HG02763 (cell line): ENCODE results near the gene GLT8D1.
A peak's percentile ranks its signal among the peaks of the same experiment; 100 is the strongest.

Experiments used
- ATAC-seq: cut with Tn5 transposase; IDR thresholded peaks from one replicate; pipeline ENCODE4 v1.9.1; 2021; ENCODE audit warnings: mild to moderate bottlenecking, moderate library complexity; ENCODE audit not compliant: unreplicated experiment

Gene GLT8D1

DNA sequence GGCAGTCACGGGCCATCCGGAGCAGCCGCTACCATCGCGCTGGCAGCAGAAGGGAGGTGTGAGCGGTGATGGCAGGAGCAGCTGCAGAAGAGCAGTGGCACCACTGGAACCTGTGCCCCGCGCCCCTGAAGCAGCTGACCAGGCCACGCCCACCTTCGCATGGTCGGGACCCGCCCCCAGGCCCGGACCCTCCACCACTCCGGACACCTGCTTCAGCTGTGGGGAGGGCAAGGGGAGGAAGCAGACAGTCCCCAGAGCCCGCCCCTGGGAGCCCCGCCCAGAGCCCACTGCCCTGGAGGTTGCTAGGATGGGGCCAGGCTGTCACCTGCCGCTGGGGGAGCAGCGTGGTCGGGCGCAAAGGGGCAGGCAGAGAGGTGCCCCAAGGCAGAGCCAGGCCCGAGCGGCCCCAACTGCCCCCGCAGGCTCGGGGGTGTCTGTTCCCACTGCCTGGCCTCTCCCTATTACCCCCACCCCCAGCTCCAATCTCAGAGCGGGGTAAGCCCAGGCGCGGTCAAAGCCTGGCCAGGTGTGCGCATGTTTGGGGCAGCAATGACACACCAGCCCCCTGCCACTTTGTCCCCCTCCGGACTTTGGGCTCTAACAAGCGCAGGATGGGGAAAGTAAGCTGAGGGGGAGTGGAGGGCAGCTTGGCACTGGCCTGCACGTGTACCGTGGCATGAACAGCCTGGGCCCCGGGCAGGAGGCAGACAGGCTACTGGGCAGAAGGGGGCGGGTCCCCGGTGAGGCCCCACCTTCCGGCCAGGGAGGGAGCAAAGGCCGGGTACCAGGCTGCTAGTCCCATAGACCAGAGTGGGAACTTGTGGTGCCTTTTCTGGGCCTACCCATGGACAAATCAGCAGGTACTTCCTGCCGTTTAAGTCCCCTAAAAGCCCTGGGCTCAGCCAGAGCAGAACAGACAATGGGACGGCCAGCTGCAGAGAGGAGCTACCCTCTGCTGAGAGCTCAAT, 9.0 kb upstream of the GLT8D1 start:
- ATAC-seq: no peak

DNA sequence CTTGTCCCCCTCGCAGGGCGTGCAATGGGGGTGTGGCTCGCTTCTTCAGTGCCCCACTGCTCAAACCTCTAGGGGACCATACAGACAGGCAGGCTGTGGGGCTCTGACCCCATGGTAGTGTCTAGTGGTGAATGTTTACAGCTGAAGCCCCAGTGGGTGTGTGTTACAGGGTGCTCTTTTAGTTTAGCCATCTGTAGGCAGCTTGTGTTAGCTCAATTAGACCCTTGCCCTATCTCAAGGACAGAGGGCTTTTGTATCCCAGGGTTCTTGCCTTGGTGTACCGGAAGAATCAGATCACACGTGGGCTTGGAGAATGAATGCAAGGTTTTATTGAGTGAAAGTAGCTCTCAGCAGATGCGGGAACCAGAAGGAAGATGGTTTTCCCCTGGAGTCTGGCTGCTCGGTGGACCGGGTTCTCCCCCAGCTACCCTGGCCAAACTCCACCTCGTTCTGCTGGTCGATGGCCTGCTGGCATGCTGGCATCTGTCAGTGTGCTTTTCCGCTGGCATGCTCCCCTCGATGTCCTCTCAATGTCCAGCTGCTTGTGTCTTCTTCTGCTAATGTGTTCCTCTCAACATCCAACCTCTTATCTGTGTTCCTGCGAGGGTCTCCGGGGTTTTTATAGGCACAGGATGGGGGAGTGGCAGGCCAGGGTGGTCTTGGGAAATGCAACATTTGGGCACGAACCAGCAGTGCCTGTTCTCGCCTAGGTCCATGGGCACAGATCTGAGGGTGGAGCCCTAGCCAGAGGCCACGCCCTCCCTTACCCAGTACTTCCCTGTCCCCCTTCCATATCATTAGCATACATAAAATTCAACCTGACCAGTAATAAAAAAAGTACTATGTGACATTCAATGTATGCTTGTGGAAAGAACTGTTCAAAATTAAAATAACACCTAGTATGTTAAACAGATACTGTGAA, 7.0 kb upstream of the GLT8D1 start:
- ATAC-seq: no peak

DNA sequence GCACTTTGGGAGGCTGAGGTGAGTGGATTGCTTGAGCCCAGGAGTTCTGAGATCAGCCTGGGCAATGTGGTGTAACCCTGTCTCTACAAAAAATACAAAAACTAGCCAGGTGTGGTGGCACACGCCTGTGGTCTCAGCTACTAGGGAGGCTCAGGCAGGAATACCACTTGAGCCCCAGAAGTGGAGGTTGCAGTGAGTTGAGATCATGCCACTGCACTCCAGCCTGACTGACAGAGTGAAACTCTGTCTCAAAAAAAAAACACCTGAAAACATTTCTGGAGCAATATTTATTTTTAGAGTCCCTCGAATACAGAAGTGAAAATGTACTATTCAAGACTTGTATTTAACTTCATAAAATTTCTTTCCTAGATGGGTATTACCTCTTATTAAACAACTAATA, 4.9 kb upstream of the GLT8D1 start:
- ATAC-seq: no peak

DNA sequence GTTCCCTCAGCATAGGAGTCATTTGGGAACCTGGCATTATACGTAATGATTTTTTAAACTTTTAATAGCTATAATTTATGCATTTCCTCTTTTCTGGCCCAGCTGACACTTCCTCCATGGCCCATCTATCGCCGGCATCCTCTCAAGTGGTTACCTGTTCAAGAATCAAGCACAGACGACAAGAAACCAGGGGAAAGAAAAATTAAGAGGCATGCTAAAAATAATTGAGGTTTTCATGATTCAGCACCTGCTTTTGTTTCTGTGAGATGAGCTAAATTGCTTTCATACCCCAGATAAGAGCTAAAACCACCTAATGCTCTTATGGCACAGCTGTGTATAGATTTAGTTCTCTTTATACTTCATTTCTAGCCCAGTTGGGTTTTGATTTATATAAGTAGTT, 2.0 kb upstream of the GLT8D1 start:
- ATAC-seq: no peak

DNA sequence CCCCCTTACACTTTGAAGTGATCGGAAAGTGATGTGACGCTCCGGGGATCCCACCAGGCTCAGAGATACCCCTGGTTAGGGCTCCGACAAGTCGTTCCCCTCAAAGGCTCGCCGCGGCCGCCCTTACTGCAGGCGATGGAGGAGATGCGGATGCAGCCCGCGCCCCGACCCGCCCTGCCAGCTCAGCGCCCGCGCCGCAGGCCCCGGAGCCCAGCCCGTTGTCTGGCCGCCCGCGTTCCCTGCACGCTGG, 228 bp downstream of the GLT8D1 start:
- ATAC-seq: no peak

DNA sequence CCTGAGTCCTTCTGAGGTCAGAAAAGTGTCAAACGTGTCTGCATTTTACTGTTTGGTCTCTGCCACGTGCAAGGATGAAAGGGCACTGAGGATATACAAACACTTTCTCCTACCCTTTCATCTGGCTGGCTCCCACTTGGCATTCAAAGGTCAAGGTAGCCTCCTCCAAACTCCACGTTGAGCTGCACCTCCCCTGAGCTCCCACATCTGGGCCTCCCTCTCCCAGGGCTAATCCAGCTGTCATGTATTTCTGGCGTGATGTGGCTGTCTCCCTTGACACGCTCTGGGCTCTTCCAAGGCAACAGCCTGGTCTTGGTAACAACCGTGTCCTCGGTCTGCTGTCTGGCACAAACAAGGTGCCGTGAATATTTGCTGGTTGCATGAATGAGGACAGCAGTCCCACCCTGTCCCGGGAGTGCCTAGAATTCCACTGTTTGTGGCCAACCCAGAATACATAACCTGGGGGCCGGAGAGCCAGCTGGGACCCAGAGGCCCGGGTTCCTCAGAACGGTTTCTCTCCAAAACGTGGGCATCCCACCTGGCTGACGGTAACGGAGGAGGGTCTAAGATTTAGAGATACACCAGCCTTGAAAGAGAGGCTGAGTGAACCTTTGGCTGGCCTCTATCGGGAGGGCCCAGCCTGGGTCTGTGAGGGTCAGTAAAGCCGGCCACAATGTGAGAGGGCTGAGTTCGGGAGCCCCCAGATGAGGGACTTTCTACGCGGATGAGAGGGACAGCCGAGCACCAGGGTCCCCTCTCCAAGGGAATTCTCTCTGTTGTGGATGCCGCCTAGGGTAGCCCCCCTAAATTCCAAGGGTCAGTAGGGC, 767 bp downstream of the GLT8D1 start:
- no peak for ATAC-seq

DNA sequence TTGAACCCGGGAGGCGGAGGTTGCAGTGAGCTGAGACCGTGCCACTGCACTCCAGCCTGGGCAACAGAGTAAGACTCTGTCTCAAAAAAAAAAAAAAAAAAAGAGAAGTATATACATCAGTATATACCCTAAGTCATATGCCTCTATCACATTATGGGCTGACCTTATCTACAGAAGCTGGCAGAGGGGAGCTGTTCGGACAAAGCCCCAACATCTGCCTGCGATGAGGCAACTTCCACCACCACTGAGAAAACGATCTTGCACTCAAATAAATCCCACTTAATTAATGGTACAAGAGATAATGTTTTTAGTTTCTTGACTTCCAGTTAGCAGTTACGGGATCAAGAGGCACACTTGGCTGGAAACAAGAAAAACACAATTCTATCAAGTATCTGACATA, 2.2 kb downstream of the GLT8D1 start:
- no peak for ATAC-seq

DNA sequence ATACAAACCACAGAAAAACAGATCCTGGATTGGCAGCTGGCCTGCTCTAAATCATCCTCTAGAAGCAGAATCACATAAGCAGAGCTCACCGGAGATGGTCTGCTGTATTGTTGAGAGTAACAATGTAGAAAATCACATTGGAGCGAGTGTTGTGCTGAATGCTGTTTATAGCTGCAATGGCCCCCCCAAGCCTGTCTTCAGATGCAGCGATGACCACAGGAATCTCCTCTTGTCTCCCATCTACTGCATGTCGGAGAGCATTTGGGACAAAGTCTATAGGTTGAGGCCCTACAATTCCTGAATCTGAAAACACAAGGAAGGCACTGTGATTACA, 8.0 kb downstream of the GLT8D1 start:
- no peak for ATAC-seq

DNA sequence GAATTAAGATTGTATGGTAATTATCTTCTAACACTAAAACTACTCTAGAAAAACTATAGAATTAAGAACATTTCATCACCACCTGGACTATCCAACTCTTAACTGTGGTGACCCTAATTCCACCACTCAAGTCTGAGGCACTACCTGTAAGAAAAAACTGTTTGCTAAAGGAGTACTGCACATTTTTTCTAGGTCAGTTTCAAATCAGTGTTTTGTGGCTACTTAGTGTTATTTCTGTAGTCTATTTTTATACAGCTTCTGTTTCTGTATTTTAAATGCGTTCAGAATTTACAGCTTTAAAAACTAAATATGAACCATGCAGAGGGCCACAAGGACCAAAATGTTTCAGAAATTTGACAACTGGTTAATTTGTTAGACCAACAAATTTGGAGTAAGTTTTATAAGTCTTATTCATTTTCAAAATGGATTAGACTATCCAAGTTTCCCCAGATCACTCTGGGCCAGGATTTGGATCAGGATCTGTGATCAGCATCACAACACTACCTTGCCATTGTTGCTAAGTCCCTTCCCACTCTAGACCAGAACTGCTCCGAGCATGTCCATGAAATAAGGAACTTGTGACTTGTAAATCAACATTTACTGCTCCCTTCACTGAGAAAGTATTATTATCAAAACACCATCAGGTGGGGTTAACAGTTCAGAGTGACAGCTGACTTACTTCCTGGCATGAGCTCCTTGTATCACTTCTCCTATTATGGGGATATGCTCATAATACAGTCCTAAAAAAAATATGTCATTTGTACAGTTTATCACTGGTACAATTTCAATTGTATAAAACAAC, 8.6 kb downstream of the GLT8D1 start:
- no peak for ATAC-seq

DNA sequence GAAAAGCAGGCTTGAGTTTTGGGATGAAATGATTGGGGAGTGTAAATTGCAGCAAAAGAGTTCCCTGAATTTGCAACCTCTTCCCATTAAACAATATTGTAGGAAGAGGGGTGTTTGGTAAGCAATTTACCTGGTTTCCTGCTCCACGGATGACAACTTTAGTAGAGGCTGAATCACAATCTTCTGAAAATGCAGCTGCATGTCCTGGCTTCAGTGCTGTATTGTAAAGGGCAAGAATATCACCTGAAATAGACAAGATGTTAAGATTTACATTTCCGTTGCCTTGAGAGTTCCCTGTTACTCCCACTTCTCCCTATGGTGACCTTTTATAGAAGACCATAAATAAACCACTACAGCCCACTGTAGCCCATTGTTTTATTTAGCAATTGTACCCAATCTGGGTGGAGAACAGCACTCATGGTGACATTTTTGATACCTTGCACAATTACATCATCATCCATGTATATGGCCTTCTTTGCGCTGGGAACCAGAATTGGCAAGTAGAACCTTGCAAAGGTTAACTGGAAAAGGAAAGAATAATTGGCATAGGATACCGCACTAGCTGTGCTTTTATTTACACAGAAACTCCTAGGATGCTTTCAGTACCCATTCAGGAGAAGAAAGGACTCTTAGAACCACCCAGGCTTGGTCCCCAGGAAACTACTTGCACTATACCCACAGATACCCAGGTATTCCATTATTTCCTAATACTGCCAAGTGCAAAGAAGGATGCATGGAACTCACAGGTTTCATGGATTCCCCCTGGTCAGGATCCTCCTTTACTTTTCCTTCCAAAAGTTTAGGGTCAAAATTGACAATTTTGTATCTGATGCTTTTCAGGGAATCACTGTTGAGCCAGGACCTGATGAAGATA, 9.6 kb downstream of the GLT8D1 start:
- no peak for ATAC-seq

DNA sequence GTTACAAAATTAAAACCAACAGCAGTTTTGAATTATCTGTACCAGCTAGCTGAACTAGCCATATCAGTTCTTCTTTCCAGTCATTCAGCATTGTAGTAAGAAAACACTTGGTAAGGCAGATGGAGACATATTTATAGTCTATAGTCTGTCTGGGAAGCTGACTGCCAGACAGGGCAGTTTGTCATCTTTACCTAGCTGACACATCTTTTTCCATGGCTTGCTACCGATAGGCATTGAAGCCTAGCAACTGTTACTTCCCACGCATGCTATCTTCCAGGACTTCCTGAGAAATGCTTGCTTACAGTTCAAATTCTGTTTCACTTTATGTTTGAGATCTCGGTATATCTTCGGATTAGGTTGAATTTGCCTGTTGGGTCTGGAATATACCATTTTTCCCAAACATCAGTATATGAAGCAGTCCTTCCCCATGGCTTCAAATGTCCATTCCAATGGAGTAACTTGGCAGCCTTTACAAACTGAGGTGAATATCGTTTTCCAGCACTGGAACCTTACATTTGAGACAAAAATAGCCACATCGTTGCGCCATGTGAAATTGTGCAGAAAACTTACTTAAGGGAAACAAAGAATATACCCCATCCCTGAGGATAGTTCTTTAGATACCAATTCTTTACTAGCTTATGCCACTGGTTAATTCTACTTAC, 10.9 kb downstream of the GLT8D1 start:
- no peak for ATAC-seq

DNA sequence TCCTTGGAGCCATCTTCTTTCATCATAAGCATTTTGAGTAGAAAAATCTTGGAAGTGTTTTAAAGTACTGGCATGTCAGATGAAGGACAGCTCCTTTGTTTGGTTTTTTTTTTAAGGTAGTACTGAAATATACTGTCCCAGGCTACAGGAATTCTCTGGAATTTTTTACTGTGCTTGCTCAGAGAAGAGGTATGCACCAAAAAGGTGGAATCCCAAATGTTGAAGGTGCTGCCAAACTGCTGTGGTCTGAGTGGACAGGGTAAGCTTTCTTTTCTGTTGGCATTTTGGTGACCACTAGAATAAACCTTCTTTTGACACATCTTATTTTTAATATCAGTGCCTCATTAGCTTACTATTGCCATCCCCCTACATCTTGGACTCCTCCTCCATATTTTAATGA, 12.5 kb downstream of the GLT8D1 start:
- ATAC-seq: no peak

DNA sequence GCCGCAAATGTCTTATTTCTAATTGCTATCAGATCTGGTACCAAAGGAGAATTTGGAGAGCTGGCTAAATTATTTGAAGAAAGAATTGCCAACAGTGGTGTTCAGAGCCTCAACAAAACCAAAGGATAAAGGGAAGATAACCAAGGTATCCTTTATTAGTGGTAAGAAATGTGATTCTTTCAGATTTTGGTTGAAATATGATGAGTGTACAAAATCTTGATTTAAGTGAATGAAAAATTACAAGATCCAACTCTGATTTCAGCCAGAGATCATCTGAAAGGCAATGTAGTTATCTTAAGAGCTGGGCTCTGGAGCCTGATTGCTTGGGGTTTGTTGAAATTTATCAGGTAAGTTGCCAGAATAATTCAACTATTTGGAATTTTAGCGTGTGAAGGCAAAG, 15.0 kb downstream of the GLT8D1 start:
- no peak for ATAC-seq

DNA sequence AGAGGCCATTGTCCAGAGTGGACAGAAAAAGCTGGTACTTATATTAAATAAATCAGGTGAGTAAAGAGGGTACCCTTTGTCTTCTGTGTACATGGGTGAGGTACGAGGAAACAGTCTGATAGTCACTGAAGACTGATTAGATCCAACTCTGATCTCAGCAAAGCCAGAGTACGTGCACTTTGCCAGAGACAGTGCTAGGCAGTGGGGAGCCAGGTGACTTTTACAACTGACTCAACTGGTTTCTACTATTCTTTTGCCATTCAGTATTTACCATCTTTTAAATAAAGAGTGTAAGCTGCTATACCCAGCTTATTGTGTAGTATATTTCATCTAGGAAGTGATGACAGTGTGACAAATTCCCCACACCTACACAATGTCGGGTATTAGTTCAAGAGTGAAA, 16.4 kb downstream of the GLT8D1 start:
- ATAC-seq: no peak

DNA sequence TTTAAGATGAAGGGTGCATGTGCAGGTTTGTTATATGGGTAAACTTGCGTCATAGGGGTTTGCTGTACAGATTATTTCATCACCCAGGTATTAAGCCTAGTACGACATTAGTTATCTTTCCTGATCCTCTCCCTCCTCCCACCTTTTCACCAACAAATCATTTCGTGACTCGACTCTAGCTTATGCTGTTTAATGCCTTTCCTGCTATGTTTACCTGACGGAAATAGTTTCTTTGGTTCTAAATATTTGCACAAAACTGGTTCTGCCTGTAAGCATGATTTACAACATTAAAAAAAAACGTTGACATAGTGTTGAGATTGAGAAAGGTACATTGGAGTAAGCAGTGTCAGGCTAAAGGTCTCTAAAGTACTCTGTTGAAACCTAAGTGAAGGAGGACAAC, 17.3 kb downstream of the GLT8D1 start:
- ATAC-seq: no peak

DNA sequence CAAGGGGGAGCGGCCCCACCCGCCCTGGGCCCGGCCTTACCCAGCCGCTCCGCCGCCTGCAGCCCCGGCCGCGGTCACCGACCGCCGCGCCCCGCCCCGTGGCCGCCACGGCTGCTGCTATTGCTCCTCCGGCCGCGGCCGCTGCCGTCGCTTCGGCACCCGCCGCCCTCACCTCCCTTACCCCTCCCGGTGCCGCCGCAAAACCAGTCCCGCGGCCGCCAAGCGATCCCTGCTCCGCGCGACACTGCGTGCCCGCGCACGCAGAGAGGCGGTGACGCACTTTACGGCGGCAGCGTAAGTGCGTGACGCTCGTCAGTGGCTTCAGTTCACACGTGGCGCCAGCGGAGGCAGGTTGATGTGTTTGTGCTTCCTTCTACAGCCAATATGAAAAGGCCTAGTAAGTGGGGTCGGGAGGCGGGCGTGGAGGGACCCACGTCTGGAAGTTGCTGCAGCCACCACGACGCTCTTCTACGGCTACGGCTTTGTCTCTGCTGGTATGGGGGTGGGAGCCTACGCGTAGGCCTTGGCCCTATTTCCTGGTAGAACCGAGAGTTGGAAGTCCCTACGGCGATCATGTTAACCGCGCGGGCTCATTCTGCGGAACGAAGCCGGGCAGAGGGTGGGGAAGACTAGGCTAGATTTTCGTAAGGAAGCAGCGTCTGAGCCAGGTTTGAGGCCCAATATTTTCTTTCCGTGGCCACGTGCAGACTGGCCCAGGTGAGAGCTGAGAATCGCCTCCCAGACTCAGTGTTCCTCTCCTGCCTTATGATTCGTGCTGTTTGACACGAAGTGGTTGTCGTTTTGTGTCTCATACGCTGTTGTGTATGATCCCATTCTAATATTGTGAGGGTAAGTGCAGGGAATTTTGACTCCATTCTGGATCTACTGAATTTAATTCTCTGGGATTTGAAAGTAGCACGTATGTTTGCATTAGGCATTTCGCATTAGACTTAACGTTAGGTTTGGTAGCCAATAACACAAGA, 19.6 kb downstream of the GLT8D1 start, which contains the start of the genes GNL3 and PBRM1:
Gene GNL3, plus strand, starts transcription at position 324 of the 983 bp plus-strand sequence. Its CDS starts 61 bp downstream, at position 385.
Gene PBRM1, minus strand, starts transcription at position 205 of the 983 bp plus-strand sequence.
- peak; percentile 63 for ATAC-seq

DNA sequence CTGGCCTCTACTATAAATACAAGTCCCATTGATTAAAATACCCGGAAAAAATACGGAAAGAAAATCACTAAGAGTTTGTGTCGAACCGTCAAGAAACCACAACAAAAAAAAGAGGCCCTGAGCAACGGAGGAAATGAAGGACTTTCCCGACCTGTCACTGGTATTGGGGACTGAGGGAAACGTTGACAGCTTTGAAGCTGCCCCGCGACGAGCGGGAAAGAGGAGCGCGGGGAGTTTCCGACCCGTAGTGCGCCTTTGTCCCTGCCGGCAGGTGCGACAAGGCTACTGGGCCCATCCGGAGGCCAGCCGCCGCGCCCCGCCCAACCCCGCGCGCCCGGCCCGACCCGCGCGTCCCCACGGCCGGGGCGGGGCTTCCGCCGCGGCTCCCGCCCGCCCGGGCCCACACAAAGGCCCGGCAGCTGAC, 20.3 kb downstream of the GLT8D1 start:
- peak; percentile 80 for ATAC-seq

DNA sequence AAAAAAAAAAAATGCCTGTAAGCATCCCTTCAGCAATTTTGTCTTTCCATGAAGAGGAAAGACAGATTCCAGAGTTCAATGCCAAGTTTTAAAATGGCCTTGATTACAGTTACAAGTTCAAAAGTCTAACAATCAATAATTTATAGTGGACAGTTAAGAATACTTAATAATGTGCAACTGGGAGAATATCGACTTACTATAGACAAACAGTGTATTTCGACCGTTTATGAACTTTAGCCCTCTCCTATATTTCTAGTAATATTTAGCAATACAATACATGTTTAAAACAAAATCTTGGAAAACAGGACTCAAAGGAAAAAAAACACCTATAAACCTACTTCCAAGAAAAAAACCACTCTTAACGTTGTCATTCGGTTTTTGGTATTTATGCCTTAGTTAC, 21.4 kb downstream of the GLT8D1 start:
- ATAC-seq: no peak
